ENCODE data around the gene NELL1.

The NELL1 gene

GRCh38 chr11:20910733-20911132 is 241.3 kb downstream of the NELL1 start:
- Histone ChIP-seq H3K27ac (no peak overlapping the region), H3K4me3 (no peak overlapping the region)
- no peak for DNase-seq (ENCODE audit: low spot score)
- TF ChIP-seq CTCF (IDR thresholded peaks at IDR 0.05) = no peak

- H3K27ac ChIP-seq = no peak overlapping the region
- H3K4me3 ChIP-seq = no peak overlapping the region
- no peak for DNase-seq (ENCODE audit: low spot score)
- no peak for TF ChIP-seq CTCF (IDR thresholded peaks at IDR 0.05)
Observed at GRCh38 chr11:20912065-20912821, 242.9 kb downstream of the NELL1 start.

- no peak for TF ChIP-seq CTCF (IDR thresholded peaks at IDR 0.05)
- DNase-seq (ENCODE audit: low spot score) = no peak
- H3K27ac ChIP-seq = no peak overlapping the region
- no peak overlapping the region for H3K4me3 ChIP-seq
Observed at GRCh38 chr11:20912922-20913512, 243.6 kb downstream of the NELL1 start.

- no peak for TF ChIP-seq CTCF (IDR thresholded peaks at IDR 0.05)
- no peak for DNase-seq (ENCODE audit: low spot score)
- Histone ChIP-seq H3K27ac (no peak overlapping the region), H3K4me3 (no peak overlapping the region)
Observed at GRCh38 chr11:20917306-20917705, 247.9 kb downstream of the NELL1 start.

GRCh38 chr11:20926799-20927540 is 257.6 kb downstream of the NELL1 start:
- H3K4me3 ChIP-seq = no peak overlapping the region
- no peak overlapping the region for H3K27ac ChIP-seq
- DNase-seq (ENCODE audit: low spot score) = no peak
- no peak for TF ChIP-seq CTCF (IDR thresholded peaks at IDR 0.05)

- DNase-seq (ENCODE audit: low spot score) = no peak
- H3K27ac ChIP-seq = no peak overlapping the region
- TF ChIP-seq CTCF (IDR thresholded peaks at IDR 0.05) = no peak
- no peak overlapping the region for H3K4me3 ChIP-seq
Observed at GRCh38 chr11:20931029-20931428, 261.6 kb downstream of the NELL1 start.

Measured in coronary artery (tissue), 2 donors.